ENCODE measurements around the gene CLIC2.
"Not testable (repeated sequence)": the region's sequence is repeated elsewhere in the genome, so short reads cannot be mapped to it uniquely, and the experiment has no call there.

The CLIC2 gene

GRCh38 chrX:155334486-155335336 lies at the start of gene CLIC2:
Gene CLIC2, minus strand, starts transcription at chrX:155334614. Its CDS starts 187 bp downstream, at chrX:155334427.
- no peak within 1 kb of the TSS for H3K4me3 ChIP-seq (ENCODE audit: low read length)
- TF ChIP-seq CTCF (conservative IDR thresholded peaks at IDR 0.05; ENCODE audit: low read length): no peak
- DNase-seq (ENCODE audit: low read depth): peak; percentile 65

- DNase-seq (ENCODE audit: low read depth): not testable (repeated sequence)
Observed at GRCh38 chrX:155382529-155382967, 48.1 kb upstream of the CLIC2 start.

GRCh38 chrX:155381843-155382528 lies 47.6 kb upstream of the CLIC2 start, which contains the start of gene F8A2:
Gene F8A2, plus strand, starts transcription at chrX:155382095. Its CDS starts 20 bp downstream, at chrX:155382115.
- not testable (repeated sequence) for H3K4me3 ChIP-seq (ENCODE audit: low read length); DNase-seq (ENCODE audit: low read depth)

More at GRCh38 chrX:155382529-155382967, 48.1 kb upstream of the CLIC2 start:
- H3K4me3 ChIP-seq (ENCODE audit: low read length): not testable (repeated sequence)

GRCh38 chrX:155379802-155380201 lies 45.4 kb upstream of the CLIC2 start:
- DNase-seq (ENCODE audit: low read depth); H3K4me3 ChIP-seq (ENCODE audit: low read length): not testable (repeated sequence)

GRCh38 chrX:155373777-155374458 lies 39.5 kb upstream of the CLIC2 start:
- DNase-seq (ENCODE audit: low read depth); H3K4me3 ChIP-seq (ENCODE audit: low read length): not testable (repeated sequence)

GRCh38 chrX:155363712-155364111 lies 29.3 kb upstream of the CLIC2 start:
- H3K4me3 ChIP-seq (ENCODE audit: low read length); DNase-seq (ENCODE audit: low read depth): not testable (repeated sequence)

- not testable (repeated sequence) for DNase-seq (ENCODE audit: low read depth); H3K4me3 ChIP-seq (ENCODE audit: low read length)
Observed at GRCh38 chrX:155349448-155349847, 15.0 kb upstream of the CLIC2 start.

- not testable (repeated sequence) for H3K4me3 ChIP-seq (ENCODE audit: low read length); DNase-seq (ENCODE audit: low read depth)
Observed at GRCh38 chrX:155345689-155346088, 11.3 kb upstream of the CLIC2 start.

GRCh38 chrX:155335337-155335712 lies 911 bp upstream of the CLIC2 start:
- H3K4me3 ChIP-seq (ENCODE audit: low read length); DNase-seq (ENCODE audit: low read depth): not testable (repeated sequence)

GRCh38 chrX:155333544-155334100 lies 792 bp downstream of the CLIC2 start:
- no peak for TF ChIP-seq CTCF (conservative IDR thresholded peaks at IDR 0.05; ENCODE audit: low read length)
- DNase-seq (ENCODE audit: low read depth): no peak
- no peak overlapping the region for H3K4me3 ChIP-seq (ENCODE audit: low read length)

- no peak overlapping the region for H3K4me3 ChIP-seq (ENCODE audit: low read length)
- TF ChIP-seq CTCF (conservative IDR thresholded peaks at IDR 0.05; ENCODE audit: low read length): no peak
- DNase-seq (ENCODE audit: low read depth): no peak
Observed at GRCh38 chrX:155330992-155331391, 3.4 kb downstream of the CLIC2 start.

All from AG10803 (cell line).